ENCODE data around the gene TUBGCP3. TPM values are rescaled to one million over a fixed set of nuclear protein-coding genes. Genes with fewer than 3 reads are reported as not detected.

TUBGCP3 gene
- total and polyA plus RNA-seq, 9 of the 15 experiments (the other 6 are each of a cell fraction or from before 2014, with no cell fraction given) = 3.0 to 24.8 (median 15.2) TPM

GRCh38 chr13:112606109-112607001 lies 18.4 kb upstream of the TUBGCP3 start (continued):
- TF ChIP-seq ZNF318 (IDR thresholded peaks at IDR 0.05; ENCODE audit: borderline replicate concordance in 1 of 2, low read depth in 1 of 2) (no peak), NUFIP1 (IDR thresholded peaks at IDR 0.05; ENCODE audit: partially characterized antibody) (no peak), KAT7 (CRISPR knock-in tag; IDR thresholded peaks at IDR 0.05; ENCODE audit: borderline replicate concordance) (no peak), ZNF57 (CRISPR knock-in tag; IDR thresholded peaks at IDR 0.05) (no peak), REST (IDR thresholded peaks at IDR 0.05; ENCODE audit: borderline replicate concordance) (peak; percentile 75; the same call in 1 of the 2 replicates), REST (CRISPR knock-in tag; IDR thresholded peaks at IDR 0.05; ENCODE audit: low read depth) (no peak), SRF (CRISPR knock-in tag; IDR thresholded peaks at IDR 0.05) (no peak), RCOR1 (IDR thresholded peaks at IDR 0.05; ENCODE audit: borderline replicate concordance in 1 of 2, low read depth in 2 of 2, low read length in 2 of 2) (no peak)
